BLaER1 treated with 17β-estradiol and CSF1 and Interleukin-3, amounts not matched to agents 10 nM and 100 nM (cell line): ENCODE measurements around the gene FAM184B.

Source experiments
- H3K27ac ChIP-seq, 11 experiments: shearing (Covaris generic); formaldehyde crosslinking; 2 replicates each; pipeline ENCODE4 v1.8.1; 2022
- H3K27me3 ChIP-seq, 11 experiments: shearing (Covaris generic); formaldehyde crosslinking; 2 replicates each; pipeline ENCODE4 v1.8.1; 2022
- H3K36me3 ChIP-seq, 11 experiments: shearing (Covaris generic); formaldehyde crosslinking; 2 replicates each; pipeline ENCODE4 v1.8.1; 2022
- H3K4me1 ChIP-seq, 10 experiments: shearing (Covaris generic); formaldehyde crosslinking; 2 replicates each; pipeline ENCODE4 v1.8.1; 2022
- H3K4me2 ChIP-seq, 11 experiments: shearing (Covaris generic); formaldehyde crosslinking; 2 replicates each; pipeline ENCODE4 v1.8.1; 2022
- H3K4me3 ChIP-seq, 10 experiments: shearing (Covaris generic); formaldehyde crosslinking; 2 replicates each; pipeline ENCODE4 v1.8.1; 2022
- H3K9ac ChIP-seq, 11 experiments: shearing (Covaris generic); formaldehyde crosslinking; 2 replicates each; pipeline ENCODE4 v1.8.1; 2022
- H3K9me3 ChIP-seq, 11 experiments: shearing (Covaris generic); formaldehyde crosslinking; replicated peaks in 1 of 11; 2 replicates each; pipeline ENCODE4 v1.8.1; 2022
- H4K20me1 ChIP-seq, 11 experiments: shearing (Covaris generic); formaldehyde crosslinking; 2 replicates each; pipeline ENCODE4 v1.8.1; 2022
- Cebpa-rat ChIP-seq, 11 experiments: shearing (Covaris generic); IDR thresholded peaks; 2 replicates each; pipeline ENCODE4 v1.8.1; 2022

FAM184B gene

GRCh38 chr4:17758485-17758884 lies 22.9 kb downstream of the FAM184B start:
- H3K36me3 ChIP-seq: no peaks in the 10 kb centered on the region
- no peak overlapping the region for H3K27ac ChIP-seq
- no peaks in the 10 kb centered on the region for H4K20me1 ChIP-seq
- peaks cover 0 to 6% (median 0%) of the 10 kb centered on the region in 11 experiments; a peak in 1 of 22 replicates for H3K9me3 ChIP-seq
- no peak overlapping the region for H3K4me3 ChIP-seq
- no peak for TF ChIP-seq Cebpa-rat (IDR thresholded peaks at IDR 0.05)
- no peaks in the 10 kb centered on the region for H3K27me3 ChIP-seq
- H3K4me1 ChIP-seq: peaks cover 0 to 6% (median 0%) of the 10 kb centered on the region in 10 experiments; a peak in 2 of 20 replicates
- H3K4me2 ChIP-seq: no peak overlapping the region
- H3K9ac ChIP-seq: no peak overlapping the region

GRCh38 chr4:17757621-17758020 lies 23.8 kb downstream of the FAM184B start:
- TF ChIP-seq Cebpa-rat (IDR thresholded peaks at IDR 0.05): no peak
- Histone ChIP-seq H3K27me3 (no peaks in the 10 kb centered on the region), H3K4me3 (no peak overlapping the region), H3K36me3 (no peaks in the 10 kb centered on the region), H3K4me2 (no peak overlapping the region), H3K27ac (no peak overlapping the region), H3K9me3 (peaks cover 0 to 6% (median 0%) of the 10 kb centered on the region in 11 experiments; a peak in 1 of 22 replicates), H4K20me1 (no peaks in the 10 kb centered on the region), H3K9ac (no peak overlapping the region), H3K4me1 (peaks cover 0 to 6% (median 0%) of the 10 kb centered on the region in 10 experiments; a peak in 2 of 20 replicates)

DNA sequence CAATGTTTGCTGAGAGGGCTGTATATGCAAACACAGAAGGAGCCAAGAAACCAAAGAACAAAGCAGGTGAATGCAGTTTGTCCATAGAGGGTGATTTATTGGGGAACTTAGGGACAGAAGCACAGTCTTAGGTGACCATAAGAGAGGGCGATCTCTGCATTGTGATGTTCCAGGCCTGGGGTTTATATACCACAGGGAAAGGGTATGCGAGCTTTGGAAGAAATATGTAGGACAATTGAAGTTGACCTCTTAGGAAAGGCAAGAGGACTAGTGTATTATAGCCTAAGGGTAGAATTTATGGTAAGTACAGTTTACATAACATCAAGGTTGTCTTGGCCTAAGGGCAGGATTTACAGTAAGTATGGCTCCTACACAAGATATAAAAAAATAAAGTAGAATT lies 27.8 kb downstream of the FAM184B start:
- no peaks in the 10 kb centered on the region for H3K27me3 ChIP-seq
- H3K9me3 ChIP-seq: no peaks in the 10 kb centered on the region
- TF ChIP-seq Cebpa-rat (IDR thresholded peaks at IDR 0.05): no peak

DNA sequence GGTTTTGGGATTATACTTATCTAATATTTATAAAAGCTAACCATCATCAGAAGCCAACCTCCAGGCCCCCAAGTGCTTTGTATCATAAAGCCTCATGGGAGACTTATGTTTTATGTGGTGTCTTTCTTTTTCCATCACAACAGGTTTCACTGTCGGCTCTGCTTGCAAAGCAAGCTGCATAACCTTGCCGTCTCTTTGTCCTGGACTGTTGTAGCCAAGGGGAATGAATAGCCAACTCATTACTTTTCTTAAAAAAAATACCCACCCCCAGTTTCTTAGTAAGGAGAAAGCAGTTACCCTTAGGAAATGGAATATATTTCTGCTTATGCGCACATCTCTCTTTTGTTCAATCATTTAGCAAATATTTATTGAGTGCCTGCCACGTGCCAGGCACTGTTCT lies 40.7 kb downstream of the FAM184B start:
- H4K20me1 ChIP-seq: no peaks in the 10 kb centered on the region
- H3K36me3 ChIP-seq: no peaks in the 10 kb centered on the region
- no peak overlapping the region for H3K4me2 ChIP-seq
- H3K4me3 ChIP-seq: no peak overlapping the region
- H3K4me1 ChIP-seq: peaks cover 0 to 10% (median 0%) of the 10 kb centered on the region in 10 experiments; a peak in 5 of 20 replicates
- H3K27me3 ChIP-seq: no peaks in the 10 kb centered on the region
- H3K9ac ChIP-seq: no peak overlapping the region
- H3K9me3 ChIP-seq: peaks cover 0 to 7% (median 0%) of the 10 kb centered on the region in 11 experiments; a peak in 5 of 22 replicates
- no peak for TF ChIP-seq Cebpa-rat (IDR thresholded peaks at IDR 0.05)
- H3K27ac ChIP-seq: no peak overlapping the region

More for the DNA sequence above, 27.8 kb downstream of the FAM184B start:
- Histone ChIP-seq H3K9ac (no peak overlapping the region), H3K4me3 (no peak overlapping the region), H4K20me1 (no peaks in the 10 kb centered on the region), H3K27ac (no peak overlapping the region), H3K4me1 (no peaks in the 10 kb centered on the region), H3K36me3 (no peaks in the 10 kb centered on the region), H3K4me2 (no peak overlapping the region)

- no peak overlapping the region for H3K9ac ChIP-seq
- no peaks in the 10 kb centered on the region for H3K36me3 ChIP-seq
- H3K27ac ChIP-seq: no peak overlapping the region
- H4K20me1 ChIP-seq: no peaks in the 10 kb centered on the region
- H3K4me3 ChIP-seq: no peak overlapping the region
- no peaks in the 10 kb centered on the region for H3K4me1 ChIP-seq
- TF ChIP-seq Cebpa-rat (IDR thresholded peaks at IDR 0.05): no peak
- peaks cover 0 to 4% (median 0%) of the 10 kb centered on the region in 11 experiments; a peak in 2 of 22 replicates for H3K9me3 ChIP-seq
- H3K4me2 ChIP-seq: no peak overlapping the region
- H3K27me3 ChIP-seq: no peaks in the 10 kb centered on the region
Observed at GRCh38 chr4:17736484-17736883, 44.9 kb downstream of the FAM184B start.

DNA sequence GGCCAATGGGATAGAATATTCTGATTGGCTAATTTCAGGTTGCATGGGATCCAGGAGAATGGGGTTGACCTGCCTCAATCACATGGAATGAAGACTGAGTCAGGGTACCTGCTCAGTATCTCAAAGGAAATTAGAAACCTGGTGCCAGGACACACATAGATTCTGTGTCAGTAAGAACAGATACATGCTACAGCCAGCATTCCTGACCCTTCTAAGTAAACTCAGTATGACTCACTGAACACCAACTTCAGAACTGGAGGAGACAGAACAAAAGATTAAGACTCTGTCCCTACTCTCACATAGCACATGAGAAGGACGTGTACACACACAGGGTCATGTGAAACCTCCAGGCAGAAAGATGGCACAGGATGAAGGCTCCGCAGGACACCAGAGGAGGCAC lies 54.5 kb downstream of the FAM184B start:
- Histone ChIP-seq H3K27me3 (no peaks in the 10 kb centered on the region), H3K4me1 (peaks cover 0 to 3% (median 1%) of the 10 kb centered on the region in 10 experiments; a peak in 15 of 20 replicates), H3K9ac (no peak overlapping the region), H4K20me1 (no peaks in the 10 kb centered on the region; a peak in 1 of 22 replicates), H3K4me3 (no peak overlapping the region), H3K27ac (no peak overlapping the region), H3K9me3 (peaks cover 4 to 33% (median 12%) of the 10 kb centered on the region in 11 experiments; a peak in 15 of 22 replicates), H3K36me3 (no peaks in the 10 kb centered on the region), H3K4me2 (no peak overlapping the region)
- TF ChIP-seq Cebpa-rat (IDR thresholded peaks at IDR 0.05): no peak

- Histone ChIP-seq H3K27ac (no peak overlapping the region), H3K9me3 (peaks cover 4 to 26% (median 12%) of the 10 kb centered on the region in 11 experiments; a peak in 15 of 22 replicates), H3K4me3 (no peak overlapping the region), H3K27me3 (no peaks in the 10 kb centered on the region), H3K36me3 (no peaks in the 10 kb centered on the region), H3K4me2 (no peak overlapping the region), H4K20me1 (no peaks in the 10 kb centered on the region; a peak in 1 of 22 replicates), H3K9ac (no peak overlapping the region), H3K4me1 (peaks cover 5 to 10% (median 8%) of the 10 kb centered on the region in 10 experiments; a peak in 16 of 20 replicates)
- TF ChIP-seq Cebpa-rat (IDR thresholded peaks at IDR 0.05): no peak
Observed at GRCh38 chr4:17723648-17724047, 57.8 kb downstream of the FAM184B start.

GRCh38 chr4:17722356-17722700 lies 59.1 kb downstream of the FAM184B start:
- Histone ChIP-seq H3K9ac (no peak overlapping the region), H3K9me3 (peaks cover 0 to 13% (median 7%) of the 10 kb centered on the region in 11 experiments; a peak in 10 of 22 replicates), H3K27ac (no peak overlapping the region), H3K4me2 (no peak overlapping the region), H3K4me3 (no peak overlapping the region), H3K36me3 (no peaks in the 10 kb centered on the region), H3K4me1 (peaks cover 5 to 10% (median 8%) of the 10 kb centered on the region in 10 experiments; a peak in 16 of 20 replicates), H3K27me3 (no peaks in the 10 kb centered on the region), H4K20me1 (no peaks in the 10 kb centered on the region; a peak in 1 of 22 replicates)
- TF ChIP-seq Cebpa-rat (IDR thresholded peaks at IDR 0.05): no peak

DNA sequence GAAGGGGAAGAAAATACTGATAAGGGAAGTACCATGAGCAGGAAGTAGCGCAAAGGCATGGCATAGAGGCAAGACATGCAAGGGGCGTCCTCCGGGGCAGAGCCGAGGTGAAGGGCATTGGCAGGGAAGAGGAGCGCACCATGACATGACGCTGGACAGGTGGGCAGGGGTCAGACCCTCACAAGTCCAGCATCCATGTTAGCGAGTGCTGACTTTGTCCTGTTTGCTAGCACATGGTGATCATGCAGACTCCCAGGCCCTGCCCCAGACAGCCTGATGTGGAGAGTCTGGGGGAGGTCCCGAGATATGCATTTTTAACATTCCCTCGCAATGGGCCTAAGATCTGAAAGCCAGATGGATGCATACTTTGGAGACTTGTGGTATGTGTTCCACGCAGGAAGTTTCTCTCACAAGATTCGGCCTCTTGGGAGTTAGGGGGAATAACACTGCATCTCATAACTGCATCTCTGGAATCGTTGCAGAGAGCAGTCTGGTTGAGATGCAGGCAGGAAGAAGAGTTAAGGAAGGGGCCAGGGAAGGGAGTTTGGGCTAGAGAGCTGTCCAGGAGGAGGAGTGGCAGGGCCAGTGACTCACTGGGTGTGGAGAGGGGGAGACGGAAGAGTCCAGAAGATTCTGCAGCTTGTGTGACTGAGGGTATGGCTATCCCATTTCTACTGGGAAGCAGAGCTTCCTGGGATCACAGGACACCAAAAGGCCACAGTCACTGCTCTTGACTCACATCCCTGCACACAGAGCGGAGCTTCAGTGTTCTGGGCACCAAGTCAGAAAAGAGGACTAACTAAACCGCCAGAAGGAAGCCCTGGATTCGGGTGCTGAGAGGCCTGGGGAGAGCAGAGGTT lies 59.7 kb downstream of the FAM184B start:
- peak overlapping the region in 10 of 11 experiments; percentile 16 to 57 (median 40); a peak in 15 of 22 replicates for H3K4me2 ChIP-seq
- H3K36me3 ChIP-seq: no peaks in the 10 kb centered on the region
- no peak for TF ChIP-seq Cebpa-rat (IDR thresholded peaks at IDR 0.05)
- H3K4me1 ChIP-seq: peaks cover 5 to 10% (median 8%) of the 10 kb centered on the region in 10 experiments; a peak in 16 of 20 replicates
- no peaks in the 10 kb centered on the region for H3K27me3 ChIP-seq
- no peaks in the 10 kb centered on the region; a peak in 1 of 22 replicates for H4K20me1 ChIP-seq
- H3K9me3 ChIP-seq: peaks cover 0 to 7% (median 1%) of the 10 kb centered on the region in 11 experiments; a peak in 6 of 22 replicates
- no peak overlapping the region for H3K9ac ChIP-seq
- H3K27ac ChIP-seq: no peak overlapping the region
- H3K4me3 ChIP-seq: no peak overlapping the region
